NCI-H446 (cell line): ENCODE data around the gene PSMA7.
"Not testable (repeated sequence)": the region's sequence is repeated elsewhere in the genome, so short reads cannot be mapped to it uniquely, and the experiment has no call there.

Experiments
- DNase-seq, 2 experiments: peaks; one replicate each; lab custom pipeline; 2025; lab: John Stamatoyannopoulos, UW

PSMA7 gene

DNA sequence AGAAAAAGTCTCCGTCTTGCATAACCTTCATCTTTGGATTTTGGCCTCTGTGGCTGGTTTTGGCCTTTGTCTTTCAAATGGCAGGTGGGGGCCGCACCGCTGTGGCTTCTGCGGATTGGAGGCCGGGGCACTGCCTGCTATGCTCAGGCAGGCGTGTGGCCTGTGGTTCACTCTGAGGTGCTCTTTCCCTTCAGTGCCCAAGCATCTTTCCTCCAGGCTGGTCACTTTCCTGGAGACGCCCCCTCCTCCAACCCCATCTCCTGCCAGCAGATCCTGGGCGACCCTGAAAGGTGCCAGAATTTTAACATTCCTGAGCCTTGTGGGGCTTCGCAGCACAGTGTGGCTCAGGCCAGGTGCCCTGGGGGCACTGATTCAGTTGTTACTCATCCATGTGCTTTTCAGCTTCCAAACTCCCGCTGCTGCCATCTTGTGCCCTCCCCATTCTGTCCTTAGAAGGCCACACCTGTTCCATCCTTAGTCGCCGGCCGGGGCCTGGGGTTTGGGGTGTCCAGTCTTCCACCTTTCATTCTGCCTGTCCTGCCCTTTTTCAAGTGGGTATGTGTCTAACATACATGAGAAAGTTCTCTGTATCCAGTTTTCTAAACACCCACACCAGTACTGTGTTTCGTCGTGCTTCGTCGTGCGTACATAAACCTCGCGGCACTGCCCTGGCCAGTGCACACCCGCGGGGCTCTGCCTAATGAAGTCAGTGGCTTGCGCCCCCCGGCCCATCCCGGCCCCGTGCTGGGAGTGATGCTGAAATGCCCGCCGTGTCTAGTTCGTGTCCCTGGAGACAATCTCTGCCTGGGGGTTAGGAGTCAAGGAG is 12.4 kb upstream of the PSMA7 start:
- no peak for DNase-seq

DNA sequence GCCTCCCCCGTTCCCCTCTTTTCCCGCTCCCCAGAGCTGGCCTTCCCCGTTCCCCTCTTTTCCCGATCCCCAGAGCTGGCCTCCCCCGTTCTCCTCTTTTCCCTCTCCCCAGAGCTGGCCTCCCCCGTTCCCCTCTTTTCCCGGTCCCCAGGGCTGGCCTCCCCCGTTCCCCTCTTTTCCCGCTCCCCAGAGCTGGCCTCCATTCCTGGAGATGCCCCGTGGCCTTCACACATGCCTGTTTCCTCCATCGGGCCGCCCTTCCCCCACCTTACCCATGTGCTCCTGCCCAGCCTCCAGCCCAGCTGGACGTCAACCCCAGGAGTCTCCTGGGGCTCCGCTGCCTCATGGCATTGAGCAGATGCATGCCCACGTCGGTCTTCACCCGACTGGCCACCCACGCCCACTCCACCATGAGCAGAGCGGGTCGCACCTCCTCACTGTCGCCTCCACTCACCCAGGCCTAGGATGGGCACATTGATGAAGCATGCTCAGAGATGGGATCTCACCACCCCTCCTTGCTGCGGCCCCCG is 8.7 kb upstream of the PSMA7 start:
- no peak for DNase-seq

DNA sequence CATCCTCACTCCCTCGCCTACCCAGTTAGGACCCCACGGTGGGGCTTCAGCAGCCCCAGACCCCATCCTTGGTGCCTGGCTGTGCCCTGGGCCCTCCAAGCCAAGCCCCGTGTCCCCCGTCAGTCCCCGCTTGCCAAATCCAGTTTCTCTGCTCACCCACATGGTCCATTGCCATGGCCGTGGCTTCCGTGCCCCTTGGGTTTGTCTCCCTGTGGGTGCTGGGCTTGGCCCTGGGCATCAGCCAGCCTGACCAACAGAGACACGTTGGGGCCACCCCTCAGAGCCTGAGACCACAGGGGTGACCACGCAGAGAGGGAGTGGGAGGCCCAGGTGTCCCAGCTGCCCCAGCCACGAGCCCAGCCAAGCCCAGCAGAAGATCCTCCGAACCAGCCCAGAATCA is 8.0 kb upstream of the PSMA7 start:
- DNase-seq: no peak

DNA sequence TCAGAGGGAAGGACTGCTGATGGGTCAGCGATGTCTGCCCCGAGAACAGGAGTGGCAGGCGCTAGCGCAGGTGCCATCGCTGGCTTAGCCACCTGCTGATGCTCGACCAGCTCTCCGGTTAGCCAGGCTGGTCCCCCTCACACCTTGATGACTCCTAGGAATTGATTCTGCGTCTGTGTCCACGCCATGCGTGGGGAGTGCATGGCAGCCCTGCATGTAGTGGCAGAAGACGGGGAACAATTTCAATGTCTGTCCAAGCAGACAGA is 7.0 kb upstream of the PSMA7 start:
- DNase-seq: no peak

DNA sequence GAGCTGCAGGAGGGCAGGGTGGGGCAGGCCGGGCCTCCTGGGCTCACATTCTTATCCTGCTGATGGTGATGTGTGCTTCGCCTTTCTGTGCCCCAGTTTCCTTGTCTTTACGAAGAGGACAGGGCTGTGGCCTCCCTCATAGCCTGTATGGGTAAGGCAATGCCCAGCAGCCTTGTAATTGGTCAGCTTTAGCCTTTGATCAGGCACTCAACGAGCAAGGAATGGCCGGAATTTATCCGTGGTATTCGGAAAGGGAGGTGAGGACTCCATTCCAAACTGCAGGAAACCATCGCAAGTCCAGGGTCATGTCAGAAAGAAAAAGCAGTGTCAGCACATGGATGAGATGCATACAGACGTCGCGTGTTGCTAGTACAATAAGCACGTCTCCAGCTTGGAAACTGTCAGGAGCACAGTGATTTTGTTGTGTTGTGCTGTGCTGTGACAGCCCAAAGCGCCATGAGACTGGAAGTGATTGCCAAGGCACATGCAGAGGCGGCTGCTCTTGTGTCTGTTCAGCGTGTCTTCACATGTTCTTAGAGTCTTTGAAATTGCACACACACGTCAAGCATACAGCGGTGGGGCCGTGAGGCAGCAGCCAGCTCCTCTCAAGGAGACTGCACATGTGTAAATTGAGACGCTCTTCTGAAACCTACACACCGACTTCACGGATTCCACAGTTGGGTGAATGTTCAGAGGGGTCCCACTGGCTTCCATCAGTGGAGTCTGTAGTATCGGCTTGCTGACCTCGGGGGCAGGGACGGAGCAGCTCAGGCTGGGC is 6.5 kb upstream of the PSMA7 start:
- no peak for DNase-seq

DNA sequence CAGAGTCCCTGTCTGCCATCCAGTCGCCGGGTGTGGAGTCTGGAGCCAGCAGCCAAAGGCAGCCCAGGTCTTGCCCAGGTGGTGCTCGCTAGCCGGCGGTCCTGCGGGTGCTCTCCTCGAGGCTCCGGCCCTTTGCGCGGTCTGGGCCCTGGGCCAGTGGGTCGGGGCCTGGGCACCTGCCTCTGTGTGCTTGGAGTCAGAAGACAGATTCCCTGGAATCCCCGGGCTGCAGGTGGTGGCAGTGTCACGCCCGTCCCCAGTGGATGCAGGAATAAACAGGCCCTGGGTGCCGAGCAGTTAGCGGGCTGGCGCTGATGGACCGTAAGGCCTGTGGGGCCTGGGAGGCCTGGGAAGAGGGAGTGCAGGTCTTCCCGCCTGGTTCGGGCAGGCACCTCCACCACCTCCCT is 5.7 kb upstream of the PSMA7 start:
- DNase-seq: no peak

DNA sequence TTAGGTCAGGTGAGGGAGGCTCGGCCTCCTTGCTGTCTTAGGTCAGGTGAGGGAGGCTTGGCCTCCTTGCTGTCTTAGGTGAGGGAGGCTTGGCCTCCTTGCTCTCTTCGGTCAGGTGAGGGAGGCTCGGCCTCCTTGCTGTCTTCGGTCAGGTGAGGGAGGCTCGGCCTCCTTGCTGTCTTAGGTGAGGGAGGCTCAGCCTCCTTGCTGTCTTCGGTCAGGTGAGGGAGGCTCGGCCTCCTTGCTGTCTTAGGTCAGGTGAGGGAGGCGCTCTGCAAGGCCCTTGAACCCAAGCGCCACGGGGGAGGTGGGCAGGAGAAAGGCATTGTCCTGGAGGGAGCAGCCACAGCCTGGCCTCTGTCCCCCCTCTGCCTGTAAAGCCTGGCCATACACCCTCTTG is 5.2 kb upstream of the PSMA7 start:
- DNase-seq: not testable (repeated sequence)

DNA sequence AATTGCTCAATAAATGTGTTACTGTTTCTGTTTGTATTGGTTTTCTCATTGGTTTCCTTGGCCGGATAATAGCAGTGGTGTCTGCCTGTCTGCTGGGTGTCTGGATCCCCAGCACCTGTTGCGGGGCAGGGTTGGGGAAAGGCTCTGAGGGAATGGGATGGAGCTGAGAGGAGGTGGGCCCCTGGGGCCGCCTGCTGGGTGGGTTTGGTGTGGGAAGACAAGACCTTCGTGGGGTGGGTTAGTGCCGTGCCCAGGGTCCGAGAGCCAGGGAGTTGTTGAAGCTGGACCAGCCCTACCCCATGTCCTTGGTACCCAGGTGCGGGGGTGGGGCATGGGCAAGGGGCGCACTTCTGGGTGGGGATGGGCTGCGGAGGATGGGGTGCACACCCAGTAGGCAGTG is 4.3 kb upstream of the PSMA7 start:
- DNase-seq: no peak

DNA sequence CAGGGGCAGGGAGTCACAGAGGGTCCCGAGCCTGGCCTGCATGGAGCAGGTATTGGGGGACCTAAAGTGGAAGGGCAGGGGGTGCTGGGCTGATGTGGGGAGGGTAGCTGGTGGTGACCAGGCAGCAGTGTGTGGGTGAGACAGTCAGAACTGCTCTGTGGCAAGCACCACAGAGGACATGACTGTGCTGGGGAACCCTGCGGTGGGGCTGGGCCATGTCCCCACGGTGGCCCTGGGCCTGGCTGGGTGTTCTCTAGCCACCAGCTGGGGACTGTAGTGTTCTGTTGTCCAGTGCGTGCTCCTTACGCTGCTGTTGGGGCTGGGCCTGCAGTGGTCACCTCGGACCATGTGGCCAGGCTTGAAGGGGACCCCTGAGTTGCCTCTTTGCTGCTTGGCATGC is 3.9 kb upstream of the PSMA7 start:
- DNase-seq: no peak

DNA sequence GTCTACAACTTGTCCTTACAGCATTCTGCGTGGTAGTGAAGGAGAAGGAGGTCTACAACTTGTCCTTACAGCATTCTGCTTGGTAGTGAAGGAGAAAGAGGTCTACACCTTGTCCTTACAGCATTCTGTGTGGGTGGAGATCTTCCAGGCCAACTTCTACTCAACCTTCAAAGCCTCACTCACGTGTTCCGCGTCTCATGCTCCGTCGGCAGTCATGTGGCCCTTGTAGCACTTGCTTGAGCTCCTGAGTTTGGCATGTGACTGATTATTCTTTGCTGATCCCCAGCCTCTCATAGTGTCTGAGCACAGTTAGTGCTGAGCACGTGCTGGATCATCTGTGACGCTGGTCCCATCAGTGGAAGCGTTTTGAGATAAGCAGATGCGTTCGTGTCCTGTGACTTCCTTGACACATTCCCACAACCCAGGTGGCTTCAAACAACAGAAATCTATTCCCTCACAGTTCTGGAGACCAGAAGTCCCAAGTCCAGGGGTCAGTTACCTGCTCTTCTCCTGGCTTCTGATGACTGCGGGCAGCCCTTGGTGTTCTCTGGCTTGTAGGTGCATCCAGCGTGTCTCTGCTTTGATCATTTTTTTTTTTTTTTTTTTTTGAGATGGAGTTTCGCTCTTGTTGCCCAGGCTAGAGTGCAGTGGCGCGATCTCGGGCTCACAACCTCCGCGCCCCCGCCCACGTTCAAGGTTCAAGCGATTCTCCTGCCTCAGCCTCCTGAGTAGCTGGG is 3.0 kb upstream of the PSMA7 start:
- DNase-seq: no peak

DNA sequence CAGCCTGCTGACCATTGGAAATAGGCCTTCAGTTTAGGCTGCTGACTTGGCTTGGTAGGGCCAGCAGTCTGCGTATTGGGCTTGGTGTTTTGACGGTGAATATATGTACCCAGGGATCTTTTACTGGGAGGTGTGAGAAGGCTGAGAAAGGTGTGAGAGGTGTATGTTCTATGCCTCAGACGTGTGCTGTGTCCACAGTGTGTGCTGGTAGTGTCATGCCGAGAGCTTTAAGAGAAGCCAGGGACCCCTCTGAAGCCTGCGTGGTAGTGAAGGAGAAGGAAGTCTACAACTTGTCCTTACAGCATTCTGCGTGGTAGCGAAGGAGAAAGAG is 2.5 kb upstream of the PSMA7 start:
- no peak for DNase-seq

DNA sequence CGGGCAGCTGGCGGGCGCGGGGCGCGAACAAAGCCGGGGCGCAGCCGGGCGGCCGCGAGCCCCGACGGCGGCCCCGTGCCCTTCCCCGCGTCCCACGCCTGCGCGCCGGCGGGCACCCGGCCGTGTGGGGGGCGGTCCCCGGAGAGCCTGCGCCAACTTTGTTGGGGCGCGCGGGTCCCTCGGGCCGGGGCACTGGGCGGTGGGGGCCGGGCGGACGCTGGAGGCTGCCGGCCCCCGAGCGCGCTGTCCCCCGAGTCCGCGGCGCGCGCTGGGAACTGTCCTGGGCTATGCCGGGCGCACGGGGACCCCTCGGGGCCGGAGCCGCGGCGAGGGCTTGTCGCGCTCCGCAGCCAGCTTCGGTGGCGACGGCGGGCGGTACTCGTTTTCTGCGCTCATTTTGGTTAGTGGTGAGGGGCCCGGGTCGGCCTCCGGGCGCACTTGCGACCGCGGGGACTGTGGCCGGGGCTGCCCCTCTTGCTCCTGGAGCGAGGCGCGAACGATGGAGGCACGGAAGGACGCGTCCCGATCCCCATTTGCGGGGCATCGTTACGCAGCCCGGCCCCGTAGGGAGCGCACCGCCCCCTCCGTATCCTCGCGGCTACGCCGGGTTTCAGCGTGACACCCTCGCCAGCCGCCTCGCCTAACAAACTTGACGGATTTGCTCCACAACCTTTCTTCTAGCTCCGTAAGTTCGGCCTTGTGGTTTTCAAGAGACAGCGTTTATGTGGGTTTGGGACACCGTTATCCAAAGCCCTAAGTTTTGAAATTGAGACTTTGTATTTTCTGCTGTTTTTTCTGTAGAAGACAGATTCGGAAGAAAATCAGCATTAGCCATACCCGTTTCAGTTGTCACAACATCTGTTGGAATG is 997 bp upstream of the PSMA7 start:
- DNase-seq: peak in 1 of 2 experiments; percentile 42

DNA sequence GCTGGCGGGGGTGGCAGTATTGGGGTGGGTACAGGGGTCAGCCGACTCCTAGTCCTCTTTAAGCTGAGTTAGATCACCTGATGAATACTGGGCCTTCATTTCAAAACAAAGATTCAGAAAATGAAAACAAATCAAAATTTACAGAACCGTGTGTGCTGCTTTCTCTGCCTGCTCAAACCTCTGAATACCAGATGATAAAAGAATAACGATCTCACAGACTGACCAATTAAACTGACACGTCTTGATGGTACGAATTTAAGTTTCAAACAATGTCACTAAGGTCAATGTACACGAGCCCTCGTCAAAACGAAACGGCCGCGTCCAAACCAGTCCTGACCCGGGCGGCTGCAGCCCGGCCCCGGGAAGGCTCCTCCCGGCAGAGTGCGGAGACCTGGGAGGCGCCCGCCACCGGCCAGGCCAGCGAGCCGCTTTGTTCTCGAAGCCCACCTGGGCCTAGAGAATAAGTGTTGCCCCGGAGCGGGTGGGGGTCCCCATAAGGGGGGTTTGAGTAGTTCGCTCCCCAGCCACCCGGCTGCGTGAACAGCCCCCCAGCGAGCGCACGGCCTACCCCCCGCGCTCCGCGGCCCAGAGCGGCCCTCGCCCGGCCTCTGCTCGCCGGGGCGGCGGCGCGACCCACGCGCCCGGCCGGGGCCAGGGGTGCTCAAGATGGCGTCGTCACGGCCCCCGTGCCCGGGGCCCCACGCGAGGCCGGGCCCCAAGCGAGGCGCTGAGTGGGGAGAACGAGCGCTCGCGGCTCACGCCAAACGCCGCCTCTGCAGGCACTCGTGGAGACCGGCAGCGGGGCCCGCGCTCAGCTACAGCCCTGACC is 728 bp downstream of the PSMA7 start:
- DNase-seq: no peak

DNA sequence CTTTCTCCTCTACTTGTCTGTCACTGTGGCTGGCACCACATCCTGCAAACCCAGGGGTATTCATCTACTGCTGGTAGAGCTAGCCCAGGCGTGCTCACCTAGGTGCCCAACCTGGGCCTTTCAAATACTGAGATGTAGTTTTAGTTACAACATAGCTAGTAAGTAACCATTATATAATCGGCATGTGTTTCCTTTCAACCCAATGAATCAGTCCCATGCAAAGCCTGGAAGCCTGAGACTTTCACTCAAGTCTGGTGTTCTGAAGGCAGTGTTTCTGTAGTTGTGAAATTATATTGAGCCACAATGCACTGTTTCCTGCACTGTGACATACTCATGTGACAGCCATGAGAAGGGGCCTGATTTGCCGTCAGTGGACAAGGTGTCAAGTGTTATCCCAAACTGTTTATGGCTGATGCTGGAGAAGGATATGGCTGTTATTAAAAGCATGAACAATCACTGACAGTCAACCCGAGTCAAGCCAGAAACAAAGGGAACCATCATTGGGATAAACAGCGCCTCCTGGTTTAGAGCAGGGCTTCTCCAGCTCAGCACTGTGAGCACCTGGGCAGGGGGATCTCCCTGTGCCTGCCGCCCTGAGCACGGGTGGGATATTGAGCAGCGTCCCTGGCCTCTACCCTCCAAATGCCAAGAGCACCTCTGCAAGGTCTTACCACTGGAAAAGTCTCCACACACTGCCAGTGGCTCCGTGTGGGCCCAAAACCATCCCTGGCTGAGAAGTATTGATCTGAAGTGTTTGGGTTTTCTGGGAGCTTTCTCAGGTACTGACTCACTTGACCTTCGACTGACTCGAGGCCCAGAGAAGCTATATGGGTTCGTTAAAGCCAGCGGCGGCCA is 1.6 kb downstream of the PSMA7 start:
- DNase-seq: no peak

DNA sequence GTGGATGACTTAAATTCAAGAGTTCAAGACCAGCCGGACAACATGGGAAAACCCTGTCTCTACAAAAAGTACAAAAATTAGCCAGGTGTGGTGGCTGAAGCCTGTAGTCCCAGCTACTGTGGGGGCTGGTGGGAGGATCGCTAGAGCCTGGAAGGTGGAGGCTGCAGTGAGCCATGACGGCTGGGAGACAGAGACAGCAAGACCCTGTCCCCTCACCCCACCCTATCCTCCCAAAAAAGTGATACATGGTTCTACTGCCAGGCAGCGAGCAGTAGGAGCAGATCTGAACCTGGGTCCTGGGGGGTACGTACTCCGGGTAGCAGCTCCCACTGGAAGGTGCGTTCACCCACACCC is 2.2 kb downstream of the PSMA7 start:
- DNase-seq: no peak

DNA sequence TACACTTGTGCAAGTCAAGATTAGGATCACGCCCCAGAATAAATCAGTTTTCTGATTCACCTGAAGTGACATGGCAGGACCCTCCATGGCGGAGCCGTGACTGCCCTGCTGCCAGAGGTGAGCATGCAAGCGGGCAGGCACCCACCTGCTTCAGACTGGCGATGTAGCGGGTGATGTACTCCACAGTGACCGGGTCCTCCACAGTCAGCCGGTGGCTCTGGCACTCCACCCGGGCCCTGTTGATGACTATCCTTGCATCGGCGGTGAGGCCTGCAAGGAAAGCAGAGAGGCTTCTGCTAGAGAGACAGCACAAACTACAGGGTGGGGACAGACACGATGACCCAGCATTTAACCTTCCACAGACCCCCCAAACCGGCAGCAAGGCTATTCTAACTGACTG is 3.6 kb downstream of the PSMA7 start:
- DNase-seq: no peak

DNA sequence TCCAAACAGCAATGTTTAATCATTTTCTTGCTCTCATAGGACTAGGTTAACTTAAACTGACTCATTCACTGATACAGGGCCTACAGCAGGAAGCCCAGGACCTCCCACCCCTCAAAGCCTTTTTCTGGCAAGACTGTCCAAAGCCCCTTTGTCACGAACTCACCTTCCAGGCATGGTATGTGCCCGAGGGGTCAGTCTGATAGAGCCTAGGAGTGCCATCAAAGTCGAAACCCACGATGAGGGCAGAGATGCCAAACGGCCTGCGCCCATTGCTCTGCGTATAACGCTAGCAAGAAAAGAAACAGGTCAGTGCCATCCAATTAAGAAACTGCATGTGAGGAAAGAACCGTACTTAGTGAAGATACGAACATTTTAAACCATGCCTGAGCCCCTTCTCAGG is 4.3 kb downstream of the PSMA7 start:
- DNase-seq: no peak

DNA sequence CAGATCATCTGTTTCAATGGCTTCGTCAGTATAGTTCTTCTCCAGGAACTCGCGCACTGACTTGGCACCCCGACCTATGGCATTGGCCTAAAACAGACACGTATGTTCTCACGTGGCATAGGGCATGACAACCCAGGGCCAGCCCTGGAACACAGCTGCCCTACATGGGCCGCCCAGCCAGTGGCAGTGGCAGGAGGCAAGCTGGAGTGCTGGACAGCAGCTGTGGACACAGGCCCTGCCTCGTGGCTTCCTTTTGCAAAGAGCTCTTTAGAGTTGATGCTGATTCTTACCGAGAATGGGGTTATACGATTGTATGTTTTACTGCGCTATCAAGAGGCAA is 5.0 kb downstream of the PSMA7 start:
- no peak for DNase-seq

DNA sequence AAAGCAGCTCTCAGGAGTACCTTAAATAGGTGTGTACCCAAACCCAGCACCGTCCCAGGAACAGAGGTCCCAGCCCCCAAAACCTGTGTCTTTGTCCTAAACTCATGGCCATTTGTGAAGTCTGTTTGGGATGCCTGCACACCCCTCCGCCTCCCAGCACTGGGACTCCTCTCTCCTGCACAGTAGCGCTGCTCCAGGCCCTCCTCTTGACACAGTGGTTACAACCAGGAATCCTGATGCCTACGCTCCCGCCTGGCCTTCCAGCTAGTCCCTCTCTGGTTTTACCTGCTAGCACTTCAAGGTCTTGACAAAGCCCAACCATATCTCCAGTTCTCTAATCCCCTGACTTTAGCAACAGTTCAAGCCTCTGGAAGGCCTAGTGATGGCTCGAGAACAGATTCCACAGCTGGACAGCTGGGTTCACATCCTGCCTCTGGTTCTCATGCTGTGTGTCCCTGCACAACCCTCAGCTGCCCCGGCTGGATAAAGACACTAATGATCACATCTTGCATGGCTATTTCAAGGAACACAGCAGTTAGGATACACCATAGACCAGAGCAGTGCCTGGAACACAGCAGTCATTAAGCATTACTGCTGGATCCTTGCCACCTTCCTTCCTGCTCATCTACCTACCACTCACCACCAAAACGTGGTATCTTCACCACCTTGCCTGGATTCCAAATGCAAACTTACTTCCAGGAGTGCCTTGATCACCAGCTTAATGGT is 5.6 kb downstream of the PSMA7 start:
- DNase-seq: no peak

DNA sequence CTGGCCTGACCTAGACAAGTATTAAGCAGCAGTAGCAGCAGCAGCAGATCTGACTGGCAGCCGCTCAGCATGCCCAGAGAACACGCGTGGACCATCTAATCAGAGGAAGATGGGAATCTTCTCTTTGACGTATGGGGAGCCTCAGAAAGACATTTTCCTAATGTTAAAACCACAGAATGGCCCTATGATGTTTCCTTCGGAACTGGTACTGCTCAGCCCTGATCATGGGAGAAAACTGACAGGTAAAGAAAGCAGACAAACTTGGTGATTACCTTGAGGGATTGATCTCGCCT is 6.2 kb downstream of the PSMA7 start:
- DNase-seq: no peak
